Right forelimb (tissue), 1 donor: ENCODE measurements around the gene IKZF1.
"Not testable (repeated sequence)": the region's sequence is repeated elsewhere in the genome, so short reads cannot be mapped to it uniquely, and the experiment has no call there.

ENCODE experiments used
- DNase-seq: peaks from one replicate; pipeline ENCODE4 v3.0.0-alpha.2; 2018

The IKZF1 gene

GRCh38 chr7:50335795-50336754 is 31.6 kb downstream of the IKZF1 start:
- no peak for DNase-seq

DNA sequence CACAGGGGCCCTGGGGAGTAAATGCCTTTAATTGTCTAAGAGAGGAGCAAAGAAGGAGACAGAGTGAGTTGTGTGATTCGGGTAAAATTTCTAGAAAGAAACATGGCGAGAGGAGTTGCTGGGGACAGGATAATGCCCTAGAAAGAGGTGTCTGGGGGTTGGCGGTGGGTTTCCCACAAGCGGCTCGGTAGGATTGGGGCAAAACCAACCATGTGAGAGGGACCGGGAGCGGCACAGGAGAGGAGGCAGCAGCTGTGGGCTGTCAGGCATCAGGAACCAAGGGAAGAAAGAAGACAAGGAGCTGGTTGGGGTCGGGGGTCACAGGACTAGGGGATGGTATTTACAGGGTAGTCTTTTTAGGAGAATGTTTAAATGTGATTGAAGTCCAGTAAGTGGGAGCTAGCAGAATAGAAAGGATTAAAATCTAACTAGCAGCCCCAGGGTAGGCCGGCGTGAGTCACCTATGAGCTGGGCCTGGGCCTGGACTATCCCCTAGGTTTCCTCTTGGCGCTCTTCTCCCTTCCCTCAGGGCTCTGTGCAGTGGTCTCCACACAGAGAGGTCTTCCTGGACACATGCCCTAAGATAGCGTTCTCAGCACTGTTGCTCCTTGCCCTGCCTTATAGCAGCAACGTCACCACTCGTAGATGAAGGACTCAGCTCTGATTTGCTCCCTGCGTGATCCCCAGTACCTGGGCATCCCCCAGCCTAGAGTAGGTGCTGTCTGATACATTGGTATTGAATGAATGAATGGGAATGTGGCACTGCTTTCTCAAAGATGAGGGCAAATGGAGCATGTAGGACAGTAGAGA is 32.6 kb downstream of the IKZF1 start:
- DNase-seq, result no peak

DNA sequence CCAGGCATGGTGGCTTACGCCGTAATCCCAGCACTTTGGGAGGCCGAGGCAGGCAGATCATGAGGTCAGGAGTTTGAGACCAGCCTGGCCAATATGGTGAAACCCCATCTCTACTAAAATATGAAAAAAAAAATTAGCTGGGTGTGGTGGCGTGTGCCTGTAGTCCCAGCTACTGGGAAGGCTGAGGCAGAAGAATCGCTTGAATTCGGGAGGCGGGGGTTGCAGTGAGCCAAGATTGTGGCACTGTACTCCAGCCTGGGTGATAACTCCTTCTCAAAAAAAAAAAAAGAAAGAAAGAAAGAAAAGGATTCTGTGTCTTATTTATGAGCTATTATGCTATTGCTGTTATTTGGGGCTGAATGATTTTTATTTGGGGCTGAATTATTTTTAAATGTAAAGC is 35.0 kb downstream of the IKZF1 start:
- not testable (repeated sequence) for DNase-seq

DNA sequence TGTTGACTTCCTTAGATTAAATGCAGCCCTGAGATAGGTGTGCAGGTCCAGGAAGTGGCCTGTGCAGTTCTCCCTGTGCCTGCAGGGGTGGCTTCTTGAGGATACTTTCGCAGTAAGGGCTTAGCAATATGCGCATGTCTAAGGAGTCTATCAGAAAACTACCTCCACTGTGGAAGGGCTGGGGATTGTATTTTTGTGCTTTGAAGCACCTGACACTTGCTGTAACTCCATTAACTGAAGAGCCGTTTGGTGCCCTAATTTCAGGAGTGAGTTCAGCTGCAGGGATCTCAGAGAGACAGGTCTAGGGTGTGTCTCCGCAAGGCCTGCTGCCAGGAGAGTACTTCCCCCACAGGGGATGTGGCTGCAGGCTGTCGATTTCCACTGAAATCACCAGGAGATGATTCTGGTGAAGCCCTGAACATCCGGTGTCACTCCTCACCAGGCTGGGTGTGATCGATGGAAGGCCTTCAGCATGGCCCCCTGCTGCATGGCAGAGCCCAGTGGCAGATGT is 35.5 kb downstream of the IKZF1 start:
- no peak for DNase-seq

DNA sequence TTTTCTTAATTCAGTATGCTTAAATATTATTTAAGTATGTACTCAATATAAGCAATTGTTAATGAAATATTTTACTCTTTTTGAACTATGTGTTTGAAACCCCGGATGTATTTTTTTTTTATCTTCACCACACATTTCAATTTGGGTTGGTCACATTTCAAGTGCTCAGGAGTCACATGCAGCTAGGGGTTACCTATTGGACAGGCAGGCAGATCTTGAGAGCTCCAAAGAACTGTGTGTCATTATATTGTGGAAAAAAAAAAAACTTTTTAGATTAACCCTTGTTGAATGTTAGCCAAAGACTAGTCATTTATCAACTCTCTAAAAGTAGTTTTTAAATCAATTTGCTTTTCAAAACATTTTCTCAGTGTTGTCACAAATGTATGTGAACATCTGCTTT is 37.2 kb downstream of the IKZF1 start:
- no peak for DNase-seq

DNA sequence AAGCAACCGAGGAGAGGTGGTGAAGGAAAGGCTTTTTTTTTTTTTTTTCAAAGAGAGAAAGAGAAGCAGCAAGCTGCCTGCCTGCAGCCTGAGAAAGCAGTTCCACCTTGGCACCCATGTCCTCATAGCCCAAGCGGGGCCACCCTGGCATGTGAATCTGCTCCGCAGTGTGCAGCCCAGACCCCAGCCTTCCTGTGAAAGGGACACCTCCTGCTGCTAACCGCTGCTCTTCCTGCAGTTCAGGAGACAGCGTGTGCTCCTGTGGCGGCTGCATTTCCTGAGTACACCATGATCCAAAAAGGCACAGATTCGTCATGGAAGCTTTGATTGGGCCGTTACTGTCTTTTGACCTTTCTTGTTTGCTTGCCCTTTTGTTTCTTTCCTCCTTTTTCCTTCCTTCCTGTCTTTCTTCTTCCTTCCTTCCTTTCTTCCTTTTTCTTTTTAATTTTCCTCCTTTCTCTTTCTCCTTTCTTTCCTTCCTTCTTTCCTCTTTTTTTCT is 38.1 kb downstream of the IKZF1 start:
- no peak for DNase-seq

- DNase-seq, result no peak
These were observed 42.3 kb downstream of the IKZF1 start for GRCh38 chr7:50346545-50347497.

GRCh38 chr7:50347693-50348092 is 43.2 kb downstream of the IKZF1 start:
- no peak for DNase-seq

DNA sequence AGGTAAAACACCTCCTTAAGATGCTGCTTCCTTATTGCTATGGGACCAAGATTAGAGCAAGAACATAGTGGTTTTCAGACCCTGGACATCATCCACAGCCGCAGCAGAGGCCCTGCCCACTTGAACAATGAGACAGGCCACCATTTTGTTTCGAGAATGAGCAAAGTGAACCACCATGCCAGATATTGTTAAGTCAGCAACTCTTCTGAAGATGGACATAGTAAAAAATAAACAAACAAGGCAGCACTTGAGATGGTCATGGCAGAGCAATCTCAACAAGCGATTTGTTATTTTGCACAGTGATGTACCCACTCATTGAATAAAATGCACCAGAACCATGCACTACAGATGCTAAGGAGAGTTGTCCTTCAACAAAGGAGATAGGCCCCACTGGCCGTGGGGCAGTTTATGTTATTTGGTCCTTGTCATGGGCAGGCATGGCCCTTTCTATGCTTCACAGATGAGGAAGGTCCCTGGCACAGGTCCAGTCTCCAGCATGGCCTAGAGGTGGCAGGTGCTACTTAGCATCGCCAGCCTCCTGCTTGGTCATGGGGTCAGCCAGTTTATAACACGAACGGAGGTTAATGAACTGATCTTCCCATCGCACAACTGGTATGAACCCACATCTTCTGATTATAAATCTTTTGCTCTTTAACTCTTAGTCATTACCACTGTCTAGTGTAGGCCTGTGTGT is 44.1 kb downstream of the IKZF1 start:
- no peak for DNase-seq

- no peak for DNase-seq
These were observed 44.9 kb downstream of the IKZF1 start for GRCh38 chr7:50349399-50349798.

- DNase-seq, result no peak
These were observed 45.7 kb downstream of the IKZF1 start for GRCh38 chr7:50349963-50350944.

GRCh38 chr7:50351267-50351666 is 46.8 kb downstream of the IKZF1 start:
- no peak for DNase-seq

DNA sequence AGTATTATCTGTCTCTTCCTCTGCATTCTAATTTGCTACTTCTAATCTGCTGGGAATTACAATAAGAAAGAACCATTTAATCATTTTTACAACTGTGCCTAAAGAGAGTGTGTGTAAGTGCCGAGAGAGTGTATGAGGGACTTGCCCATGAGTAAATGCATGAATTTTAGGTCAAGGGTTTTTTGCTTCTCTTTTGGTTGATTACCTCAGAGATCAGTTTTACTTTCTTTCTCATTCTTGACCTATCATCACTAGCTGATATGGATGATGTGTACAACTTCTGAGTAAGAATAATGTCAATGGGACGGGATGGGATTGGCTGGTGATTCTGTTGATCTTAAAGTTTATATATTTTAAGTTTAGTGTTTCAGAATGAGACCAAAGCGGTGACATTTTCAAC is 47.8 kb downstream of the IKZF1 start:
- DNase-seq, result no peak

DNA sequence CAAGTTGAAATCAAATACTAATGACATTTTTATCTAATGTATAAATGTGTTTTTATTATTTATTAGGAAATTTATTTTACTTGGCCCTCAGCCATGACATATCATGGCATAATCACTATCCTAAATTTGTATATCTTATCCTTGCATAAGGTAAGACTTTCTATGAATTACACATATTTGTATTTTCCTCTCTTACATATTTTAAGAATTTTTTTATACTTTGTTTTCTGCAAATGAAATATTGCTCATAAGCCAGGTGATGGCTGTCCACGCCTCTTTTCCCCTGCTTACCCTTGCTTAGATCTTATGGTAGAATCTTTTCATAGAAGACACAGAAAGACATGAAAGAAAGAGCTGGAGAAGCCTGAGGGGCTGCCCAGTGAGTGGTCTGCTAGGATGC is 48.2 kb downstream of the IKZF1 start:
- DNase-seq, result no peak

- DNase-seq, result no peak
These were observed 48.7 kb downstream of the IKZF1 start for GRCh38 chr7:50353201-50353600.

GRCh38 chr7:50353894-50354595 is 49.5 kb downstream of the IKZF1 start:
- no peak for DNase-seq

DNA sequence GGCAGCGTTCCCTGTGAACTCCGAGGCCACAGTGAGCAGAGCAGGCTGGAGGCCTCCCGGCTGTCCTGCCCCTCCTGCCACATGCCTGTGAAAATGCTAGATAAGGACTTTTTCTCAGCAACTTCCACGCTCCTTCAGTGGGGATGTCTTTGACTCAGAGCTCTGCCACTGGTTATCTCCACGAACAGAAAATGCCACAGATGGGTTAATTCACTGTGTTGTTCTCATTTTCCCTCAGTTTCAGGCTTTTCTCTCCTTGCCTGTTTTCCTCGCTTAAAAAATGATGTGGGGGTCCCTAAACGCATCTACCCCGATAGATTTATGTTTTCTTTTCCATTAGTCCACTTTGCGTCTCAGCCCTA is 51.3 kb downstream of the IKZF1 start:
- no peak for DNase-seq

- DNase-seq, result no peak
These were observed 51.9 kb downstream of the IKZF1 start for GRCh38 chr7:50356212-50356944.

DNA sequence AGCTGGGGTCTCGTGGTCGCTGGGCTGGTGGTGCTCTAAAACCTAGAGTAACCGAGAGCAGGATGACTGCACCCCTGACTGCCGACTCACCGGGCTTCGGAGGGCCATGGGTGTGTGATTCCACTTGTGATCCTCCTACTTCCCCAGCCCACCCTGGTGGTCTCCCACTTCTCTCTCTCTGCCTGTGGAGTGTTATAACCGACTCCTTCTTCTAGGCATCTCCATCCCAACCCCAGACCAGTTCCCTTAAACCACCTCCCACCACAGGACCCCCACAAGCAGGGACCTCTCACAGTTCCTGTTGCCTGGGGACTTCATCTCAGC is 52.4 kb downstream of the IKZF1 start:
- no peak for DNase-seq
